COLO668 (cell line): ENCODE data around the gene HEXIM2.
A peak's percentile ranks its signal among the peaks of the same experiment; 100 is the strongest.

Experiments
- DNase-seq: peaks from one replicate; lab custom pipeline; 2025; ENCODE audit not compliant: unreplicated experiment; lab: John Stamatoyannopoulos, UW

Gene HEXIM2

DNA sequence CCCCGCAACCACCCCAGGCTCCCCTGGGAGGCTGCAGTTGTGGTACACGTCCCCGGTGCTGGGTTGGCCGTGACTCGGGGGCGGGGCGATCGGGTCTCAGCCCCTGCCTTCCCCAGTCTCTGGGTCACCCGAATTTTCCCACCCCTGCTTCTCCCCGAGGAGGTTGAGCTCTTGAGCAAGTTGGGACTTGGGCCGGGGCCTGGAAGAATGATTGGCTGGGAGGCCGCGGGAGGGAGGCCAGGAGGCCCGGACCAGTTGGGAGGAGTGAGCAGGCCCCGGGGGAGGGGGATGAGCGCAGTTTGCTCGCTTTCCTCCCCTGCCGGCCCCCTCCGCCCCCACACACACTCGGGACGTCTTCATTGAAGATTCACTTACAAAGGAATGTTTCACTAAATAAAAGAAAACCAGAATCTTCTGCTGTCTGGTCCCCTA lies 17.9 kb upstream of the HEXIM2 start:
- DNase-seq: no peak

GRCh38 chr17:45144199-45145034 lies 17.3 kb upstream of the HEXIM2 start:
- no peak for DNase-seq

- DNase-seq: no peak
These were observed 16.7 kb upstream of the HEXIM2 start for GRCh38 chr17:45145035-45145389.

DNA sequence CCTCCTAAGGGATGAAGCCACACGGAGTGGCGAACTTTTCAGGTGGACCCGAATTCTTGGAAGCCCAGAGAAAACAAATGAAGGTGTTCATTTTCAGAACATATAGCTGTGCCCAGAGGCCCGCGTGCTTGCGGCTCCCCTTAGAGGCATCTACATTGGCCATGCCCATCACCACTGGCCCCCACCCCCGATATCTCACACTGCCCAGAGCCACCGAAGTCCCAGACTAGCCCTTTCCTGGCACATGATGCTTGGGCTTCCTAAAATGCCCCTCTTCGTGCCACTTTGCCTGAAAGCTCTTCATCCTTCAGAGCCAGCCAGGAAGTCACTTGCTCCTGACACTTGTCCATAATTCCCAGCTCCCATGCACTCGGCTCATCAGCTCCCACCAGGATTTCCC lies 15.5 kb upstream of the HEXIM2 start:
- no peak for DNase-seq

- DNase-seq: no peak
These were observed 15.1 kb upstream of the HEXIM2 start for GRCh38 chr17:45146592-45146889.

- DNase-seq: peak; percentile 74
These were observed 14.6 kb upstream of the HEXIM2 start for GRCh38 chr17:45146890-45147580.

- peak; percentile 74 for DNase-seq
These were observed 14.0 kb upstream of the HEXIM2 start for GRCh38 chr17:45147581-45148182.

GRCh38 chr17:45148183-45149036 lies 13.3 kb upstream of the HEXIM2 start, which contains the start of gene HEXIM1:
Gene HEXIM1 (plus strand): TSS chr17:45148475. CDS start chr17:45149191, 716 bp downstream.
- DNase-seq: peak; percentile 97

DNA sequence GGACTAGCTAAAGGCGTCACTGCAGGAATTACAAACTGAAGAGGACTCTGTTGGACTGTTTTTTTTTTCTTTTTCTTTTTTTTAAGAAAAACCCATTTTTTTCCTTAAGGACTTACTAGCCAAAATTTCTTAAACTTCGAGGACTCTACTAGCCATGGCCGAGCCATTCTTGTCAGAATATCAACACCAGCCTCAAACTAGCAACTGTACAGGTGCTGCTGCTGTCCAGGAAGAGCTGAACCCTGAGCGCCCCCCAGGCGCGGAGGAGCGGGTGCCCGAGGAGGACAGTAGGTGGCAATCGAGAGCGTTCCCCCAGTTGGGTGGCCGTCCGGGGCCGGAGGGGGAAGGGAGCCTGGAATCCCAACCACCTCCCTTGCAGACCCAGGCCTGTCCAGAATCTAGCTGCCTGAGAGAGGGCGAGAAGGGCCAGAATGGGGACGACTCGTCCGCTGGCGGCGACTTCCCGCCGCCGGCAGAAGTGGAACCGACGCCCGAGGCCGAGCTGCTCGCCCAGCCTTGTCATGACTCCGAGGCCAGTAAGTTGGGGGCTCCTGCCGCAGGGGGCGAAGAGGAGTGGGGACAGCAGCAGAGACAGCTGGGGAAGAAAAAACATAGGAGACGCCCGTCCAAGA lies 12.5 kb upstream of the HEXIM2 start:
- peak; percentile 80 for DNase-seq

GRCh38 chr17:45149669-45150664 lies 11.7 kb upstream of the HEXIM2 start:
- peak; percentile 56 for DNase-seq

DNA sequence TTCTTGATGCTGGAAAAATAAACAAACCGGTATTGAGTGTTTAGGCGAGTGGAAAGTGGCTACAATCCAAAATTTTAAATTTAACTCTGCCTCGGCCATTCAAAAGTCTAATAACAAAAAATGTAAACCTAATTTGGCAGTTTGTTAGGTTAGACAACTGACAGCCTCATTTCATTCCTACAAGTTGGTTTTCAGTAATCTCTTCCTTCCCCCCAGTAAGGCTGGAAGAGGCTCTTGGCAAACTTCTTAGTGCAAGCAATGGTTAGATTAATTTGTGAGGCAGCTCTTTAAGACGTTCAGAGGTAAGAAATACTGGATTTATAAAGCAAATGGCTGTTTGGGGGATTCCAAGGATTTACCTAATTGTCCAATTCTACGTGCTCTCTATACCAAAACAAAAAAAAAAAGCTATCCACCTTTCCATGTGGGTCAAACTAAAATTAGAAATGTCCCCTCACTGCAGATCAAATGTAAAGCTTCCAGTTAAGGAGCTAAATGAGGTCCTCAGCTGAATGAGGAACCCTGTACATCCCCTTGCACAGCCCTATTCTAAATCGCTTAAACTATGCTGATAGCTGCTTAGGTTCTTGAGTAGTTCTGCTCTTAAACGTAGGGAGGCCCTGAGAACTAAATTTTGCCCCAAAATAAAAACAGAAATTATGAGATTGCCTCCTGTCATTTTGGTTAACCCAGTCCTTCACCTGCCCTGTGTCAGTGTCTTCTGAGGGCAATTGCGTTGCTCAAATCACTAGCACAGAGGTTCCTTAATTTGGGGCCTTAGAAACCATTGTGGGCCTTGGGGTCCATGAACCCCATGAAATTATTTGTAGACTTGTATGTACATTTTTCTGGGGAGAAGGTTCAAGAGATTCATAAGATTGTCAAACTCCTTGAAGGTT lies 10.5 kb upstream of the HEXIM2 start:
- no peak for DNase-seq

GRCh38 chr17:45155029-45155428 lies 6.6 kb upstream of the HEXIM2 start:
- no peak for DNase-seq

DNA sequence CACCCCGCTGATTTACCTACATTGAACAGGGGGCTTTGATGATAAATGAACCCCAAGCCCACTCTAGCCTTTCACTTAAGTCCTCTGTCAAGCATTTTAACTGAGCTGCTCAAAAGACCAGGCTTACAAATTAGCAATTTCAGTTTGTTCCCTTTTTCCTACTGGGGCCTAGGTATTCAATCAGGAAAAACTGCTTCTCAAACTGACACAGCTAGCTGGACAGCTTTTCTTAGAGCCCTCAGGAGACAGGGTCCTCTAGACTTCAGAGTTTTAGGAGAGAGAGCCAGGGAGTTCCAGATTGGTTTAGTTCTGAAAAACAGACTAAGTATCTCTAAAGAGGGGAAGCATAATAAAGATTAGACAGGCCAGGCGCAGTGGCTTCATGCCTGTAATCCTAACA lies 6.2 kb upstream of the HEXIM2 start:
- no peak for DNase-seq

DNA sequence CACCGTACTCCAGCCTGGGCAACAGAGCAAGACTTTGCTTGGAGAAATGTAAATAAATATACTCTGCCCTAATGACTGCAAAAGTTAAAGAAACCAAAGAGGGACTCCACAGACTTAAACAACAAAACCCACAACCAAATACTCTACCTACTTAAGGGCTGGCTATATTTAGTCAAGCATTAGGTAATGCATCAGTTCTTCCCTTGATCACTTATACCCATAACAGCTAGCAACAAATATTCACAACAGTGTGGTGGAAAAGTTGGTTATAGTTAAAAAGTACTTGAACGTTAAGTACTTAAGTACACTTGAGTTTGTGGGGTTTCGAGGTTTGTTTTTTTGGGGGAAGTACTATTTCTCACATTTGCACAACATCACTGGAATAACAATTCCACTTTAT lies 5.4 kb upstream of the HEXIM2 start:
- no peak for DNase-seq

- peak; percentile 37 for DNase-seq
These were observed 1.0 kb upstream of the HEXIM2 start for GRCh38 chr17:45160447-45161287.

- no peak for DNase-seq
These were observed 481 bp downstream of the HEXIM2 start for GRCh38 chr17:45162025-45162687.

DNA sequence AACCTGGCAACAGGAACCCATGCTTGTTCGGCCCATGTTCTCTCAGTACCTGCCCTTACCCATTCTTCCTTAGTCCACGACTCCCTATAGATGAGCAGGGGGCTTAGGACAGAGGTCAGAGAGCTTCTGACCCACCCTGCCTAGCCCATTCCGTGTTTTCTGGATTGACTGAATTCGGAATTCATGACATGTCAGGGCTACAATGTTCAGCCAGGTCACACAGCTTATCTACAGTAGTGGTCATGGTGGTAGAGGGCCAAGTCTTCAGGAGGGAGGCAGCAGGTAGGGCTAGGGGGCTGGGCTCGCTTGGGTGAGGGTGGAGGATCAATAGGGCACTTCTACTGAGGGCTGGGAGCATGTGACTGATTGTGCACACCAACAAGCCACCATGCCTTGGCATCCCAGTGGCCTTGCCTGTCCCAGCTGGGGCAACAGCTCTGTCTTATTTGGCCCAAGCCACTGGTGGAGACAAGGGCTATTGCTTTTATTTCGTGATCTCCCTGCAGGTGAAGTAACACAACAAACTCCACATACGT lies 3.1 kb downstream of the HEXIM2 start:
- no peak for DNase-seq
